Right renal cortex interstitium (tissue), 3 donors: ENCODE results near the gene JAKMIP2. TPM values are rescaled to one million over a fixed set of nuclear protein-coding genes. Genes with fewer than 3 reads are reported as not detected.
"Not testable (repeated sequence)": the region's sequence is repeated elsewhere in the genome, so short reads cannot be mapped to it uniquely, and the experiment has no call there.

Experiments
- DNase-seq, 3 donors: peaks; one replicate each; pipeline ENCODE4 v3.0.0-alpha.2; 2013; ENCODE audit warnings: low read depth in 3 of 3, low spot score in 2 of 3
- polyA plus RNA-seq, 3 donors: library from polyadenylated mRNA; unstranded; fragments of 120-200 nt; gene quantifications; one replicate each; pipeline ENCODE4 v1.2.1, GENCODE V29; 2013; ENCODE audit not compliant: insufficient read length in 3 of 3

Gene JAKMIP2
- polyA plus RNA-seq, 3 donors, result 3.9 to 6.1 (median 5.4) TPM

DNA sequence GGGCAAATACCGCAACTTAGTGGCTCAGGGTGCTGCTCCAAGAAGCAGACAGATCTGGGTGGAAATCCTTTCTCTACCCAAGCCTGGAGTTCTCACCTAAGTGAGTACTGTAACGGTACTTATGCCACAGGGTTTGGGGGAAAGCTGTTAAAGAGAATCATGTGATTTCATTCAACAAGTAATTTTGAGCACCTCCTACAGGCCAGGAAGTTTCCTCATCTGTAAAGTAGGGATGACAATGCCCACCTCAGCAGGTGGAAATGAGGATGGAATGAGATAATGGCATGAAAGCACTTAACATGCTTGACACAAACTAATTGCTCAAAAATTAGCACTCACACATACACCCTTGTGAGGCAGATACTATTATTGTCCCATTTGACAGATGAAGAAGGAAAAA lies 114.1 kb downstream of the JAKMIP2 start:
- DNase-seq, result no peak

DNA sequence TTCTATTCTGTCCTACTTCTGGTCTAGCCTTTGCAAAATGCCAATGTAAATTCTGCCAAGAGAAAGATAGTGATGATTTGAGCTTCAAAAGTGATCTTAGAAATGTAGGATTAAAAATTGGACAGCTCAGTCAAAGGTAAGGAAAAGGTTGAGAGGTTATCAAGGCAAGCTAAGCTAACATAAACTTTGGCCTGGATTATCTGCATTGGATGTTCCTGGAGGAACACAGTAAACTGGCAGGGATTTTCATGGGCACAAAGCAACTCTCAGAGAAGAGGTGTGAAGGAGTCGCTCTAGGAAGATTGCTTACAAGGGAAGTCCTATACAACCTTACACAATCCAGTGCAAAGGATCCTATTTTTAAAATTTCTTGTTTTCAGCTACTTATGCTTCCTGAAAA lies 115.2 kb downstream of the JAKMIP2 start:
- DNase-seq, result no peak

GRCh38 chr5:147666419-147666818 lies 116.1 kb downstream of the JAKMIP2 start:
- no peak for DNase-seq

DNA sequence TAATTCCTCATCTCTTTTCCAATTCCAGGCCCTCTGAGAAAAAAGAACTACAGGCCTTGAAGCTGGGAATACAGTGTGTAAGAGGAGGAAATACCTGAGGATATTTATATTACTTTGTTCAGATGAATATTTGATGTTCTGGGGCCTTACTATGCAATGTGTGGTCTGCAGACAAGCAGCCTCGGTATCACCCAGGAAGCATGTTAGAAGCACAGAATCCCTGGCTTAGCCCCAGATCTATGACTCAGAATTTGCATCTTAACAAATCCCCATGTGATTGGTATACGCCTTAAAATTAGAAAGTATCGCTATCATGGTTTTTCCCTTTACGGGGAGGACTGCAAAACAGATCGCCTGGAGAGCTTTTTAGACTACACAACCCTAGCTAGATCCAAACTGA lies 121.0 kb downstream of the JAKMIP2 start:
- no peak for DNase-seq

GRCh38 chr5:147659166-147659929 lies 123.2 kb downstream of the JAKMIP2 start:
- DNase-seq, result no peak

DNA sequence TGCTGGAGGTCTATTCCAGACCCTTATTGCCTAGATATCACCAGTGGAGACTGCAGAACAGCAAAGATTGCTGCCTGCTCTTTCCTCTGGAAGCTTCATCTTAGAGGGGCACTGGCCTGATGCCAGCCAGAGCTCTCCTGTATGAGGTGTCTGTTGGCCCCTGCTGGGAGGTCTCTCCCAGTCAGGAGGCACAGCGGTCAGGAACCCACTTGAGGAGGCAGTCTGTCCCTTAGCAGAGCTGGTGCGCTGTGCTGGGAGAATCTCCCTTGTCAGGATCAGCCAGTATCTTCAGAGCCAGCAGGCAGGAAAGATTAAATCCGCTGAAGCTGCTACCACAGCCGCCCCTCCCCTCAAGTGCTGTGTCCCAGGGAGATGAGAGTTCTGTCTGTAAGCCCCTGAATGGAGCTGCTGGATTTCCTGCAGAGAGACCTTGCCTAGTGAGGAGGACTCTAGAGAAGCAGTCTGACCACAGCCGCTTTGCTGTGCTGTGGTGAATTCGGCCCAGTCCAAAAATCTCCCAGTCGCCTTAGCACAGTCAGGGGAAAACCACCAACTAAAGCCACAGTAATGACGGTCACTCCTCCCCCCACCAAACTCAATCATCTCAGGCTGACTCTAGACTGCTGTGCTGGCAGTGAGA lies 124.1 kb downstream of the JAKMIP2 start:
- DNase-seq, result no peak

- DNase-seq, result no peak
Measured at GRCh38 chr5:147648597-147648996, 133.9 kb downstream of the JAKMIP2 start.

GRCh38 chr5:147645197-147645596 lies 137.3 kb downstream of the JAKMIP2 start:
- no peak for DNase-seq

- no peak for DNase-seq
Measured at GRCh38 chr5:147644460-147644859, 138.1 kb downstream of the JAKMIP2 start.

- no peak for DNase-seq
Measured at GRCh38 chr5:147643142-147643541, 139.4 kb downstream of the JAKMIP2 start.

- no peak for DNase-seq
Measured at GRCh38 chr5:147642666-147643065, 139.9 kb downstream of the JAKMIP2 start.

GRCh38 chr5:147639321-147639720 lies 143.2 kb downstream of the JAKMIP2 start:
- DNase-seq, result no peak

DNA sequence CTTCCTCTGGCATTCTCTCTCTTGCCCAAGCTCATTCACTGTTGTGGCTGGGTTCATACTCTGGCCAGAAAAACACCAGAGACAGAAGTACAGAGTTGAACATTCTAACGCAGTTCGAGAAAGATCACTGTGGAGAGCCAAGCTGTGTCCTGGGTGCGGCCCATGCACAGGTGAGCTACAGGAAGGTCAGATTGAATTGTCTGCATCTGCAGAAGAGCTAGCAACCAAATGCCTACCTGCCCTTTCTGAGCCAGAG lies 145.9 kb downstream of the JAKMIP2 start:
- no peak for DNase-seq

DNA sequence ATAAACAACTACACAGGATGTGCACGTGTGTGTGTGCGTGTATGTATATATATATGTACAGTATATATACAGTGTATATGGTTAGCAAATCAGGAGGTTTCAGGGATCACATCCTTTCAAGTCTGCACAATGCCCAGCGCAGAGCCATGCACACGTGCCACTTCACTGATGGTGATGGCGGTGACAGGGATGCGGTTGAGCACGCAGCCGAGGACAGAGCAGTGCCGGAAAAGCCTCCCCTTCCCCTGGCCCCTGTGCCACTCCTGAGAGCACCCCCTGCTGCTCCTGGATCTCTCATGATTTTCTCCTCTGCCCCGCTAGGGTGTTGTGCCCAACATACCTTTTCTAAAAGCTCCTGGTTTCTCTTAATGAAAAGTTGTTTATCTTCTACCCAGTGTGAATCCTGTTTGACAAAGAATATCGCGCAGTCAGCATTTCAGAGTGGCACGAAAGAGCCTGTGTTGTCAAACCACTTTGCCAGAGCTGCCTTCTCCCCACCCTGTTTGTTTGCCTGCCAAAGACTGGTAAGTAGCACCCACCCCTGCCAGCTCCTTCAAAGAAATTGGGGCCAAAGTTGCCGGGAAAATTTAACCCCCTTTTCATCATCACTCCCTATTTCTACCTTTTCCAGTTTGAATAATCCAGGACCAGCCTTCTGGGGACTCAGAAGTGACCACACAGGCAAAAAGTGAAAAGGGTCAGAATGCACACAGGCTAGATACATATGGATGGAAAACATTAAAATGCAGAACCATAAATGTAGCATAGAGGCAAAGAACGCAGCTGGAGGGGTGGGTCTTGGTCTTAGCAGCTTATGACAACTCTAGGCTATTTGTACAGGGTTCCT lies 146.4 kb downstream of the JAKMIP2 start:
- DNase-seq, result no peak

DNA sequence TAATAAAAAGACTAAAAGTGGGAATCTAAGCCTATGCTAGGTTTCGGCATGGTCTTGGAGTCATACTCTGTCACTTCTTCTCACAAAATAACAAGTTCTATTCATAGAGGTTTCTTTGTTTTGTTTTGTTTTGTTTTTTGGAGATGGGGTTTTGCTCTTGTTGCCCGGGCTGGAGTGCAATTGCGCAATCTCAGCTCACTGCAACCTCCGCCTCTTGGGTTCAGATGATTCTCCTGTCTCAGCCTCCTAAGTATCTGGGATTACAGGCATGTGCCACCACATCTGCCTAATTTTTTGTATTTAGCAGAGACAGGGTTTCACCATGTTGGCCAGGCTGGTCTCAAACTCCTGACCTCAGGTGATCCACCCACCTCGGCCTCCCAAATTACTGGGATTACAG lies 147.1 kb downstream of the JAKMIP2 start:
- not testable (repeated sequence) for DNase-seq

DNA sequence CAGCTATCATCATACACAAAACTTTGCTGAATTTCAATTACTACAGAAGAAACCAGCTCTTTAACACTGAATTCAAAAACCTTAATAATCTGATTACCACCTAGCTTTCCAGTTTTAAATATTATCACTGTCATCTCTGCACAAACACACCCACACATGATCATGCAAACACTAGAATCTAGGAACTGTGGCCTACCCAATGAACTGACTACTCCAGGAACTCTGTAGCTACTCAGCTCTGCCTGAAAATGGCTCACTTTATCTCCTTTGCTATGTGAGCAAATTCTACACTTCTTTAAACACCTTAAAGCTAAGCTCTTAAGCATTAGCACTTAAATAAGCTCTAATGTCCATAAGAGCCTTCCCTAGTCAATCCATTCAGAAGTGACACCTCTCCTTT lies 149.4 kb downstream of the JAKMIP2 start:
- no peak for DNase-seq

GRCh38 chr5:147631428-147632003 lies 151.0 kb downstream of the JAKMIP2 start:
- no peak for DNase-seq

DNA sequence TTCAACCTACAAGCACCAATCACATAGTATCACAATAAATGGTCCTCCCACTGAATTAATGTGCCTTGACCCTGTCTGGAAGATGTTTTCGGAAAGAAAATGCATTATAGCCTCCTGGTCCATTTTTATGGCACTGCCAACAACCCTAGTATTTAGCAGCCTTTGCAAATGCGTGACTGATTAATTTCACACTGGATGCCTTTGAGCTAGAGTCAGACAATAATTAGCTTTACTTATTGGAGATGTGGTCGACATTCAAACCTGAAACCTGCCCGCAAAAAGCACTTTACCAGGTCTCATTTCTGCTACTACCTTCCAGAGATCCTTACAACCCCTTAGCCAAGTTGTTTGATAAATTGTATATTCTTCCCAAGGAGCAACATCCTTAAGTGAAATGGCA lies 153.3 kb downstream of the JAKMIP2 start:
- no peak for DNase-seq

GRCh38 chr5:147628058-147628895 lies 154.3 kb downstream of the JAKMIP2 start:
- peak; percentile 44 to 69 (median 50) for DNase-seq

DNA sequence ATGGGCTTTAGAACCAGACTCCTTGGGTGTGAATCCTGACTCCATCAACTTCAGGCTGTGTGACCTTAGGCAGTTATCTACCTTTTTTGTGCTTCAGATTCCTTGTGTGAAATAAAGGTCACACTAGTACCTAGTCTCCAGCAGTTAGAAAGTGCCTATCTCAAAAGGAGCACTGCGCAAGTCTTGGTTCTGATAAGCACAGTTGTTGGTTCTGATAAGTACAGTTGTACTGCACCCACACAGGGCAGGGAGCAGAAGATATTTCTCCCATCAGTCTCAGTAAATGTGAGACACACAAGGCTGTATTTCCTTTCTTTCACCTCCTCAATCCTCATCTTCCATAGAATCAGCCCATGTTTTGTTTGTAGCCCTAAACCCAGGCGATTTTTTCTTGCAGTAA lies 156.1 kb downstream of the JAKMIP2 start:
- no peak for DNase-seq

- DNase-seq, result no peak
Measured at GRCh38 chr5:147621016-147621415, 161.5 kb downstream of the JAKMIP2 start.
